Ishikawa (cell line): Measurements from ENCODE around the gene IP6K1.

ENCODE experiments used
- EP300 ChIP-seq: IDR thresholded peaks from 2 replicates; pipeline ENCODE4 v1.6.1; 2012; ENCODE audit warnings: borderline replicate concordance
- FOXM1 ChIP-seq: IDR thresholded peaks from 2 replicates; pipeline ENCODE4 v1.6.1; 2012; ENCODE audit warnings: low read depth, borderline replicate concordance
- MAX ChIP-seq: IDR thresholded peaks from 2 replicates; pipeline ENCODE4 v1.6.1; 2012
- RAD21 ChIP-seq: IDR thresholded peaks from 2 replicates; pipeline ENCODE4 v1.6.1; 2012; ENCODE audit warnings: low read depth
- REST ChIP-seq: IDR thresholded peaks from 2 replicates; pipeline ENCODE4 v1.6.1; 2012; ENCODE audit warnings: low read depth, mild to moderate bottlenecking
- TAF1 ChIP-seq: IDR thresholded peaks from 2 replicates; pipeline ENCODE4 v1.6.1; 2012; ENCODE audit warnings: low read depth, mild to moderate bottlenecking
- TCF12 ChIP-seq: IDR thresholded peaks from 2 replicates; pipeline ENCODE4 v1.6.1; 2012; ENCODE audit warnings: low read depth
- TEAD4 ChIP-seq: IDR thresholded peaks from 2 replicates; pipeline ENCODE4 v1.6.1; 2012
- USF1 ChIP-seq: IDR thresholded peaks from 2 replicates; pipeline ENCODE4 v1.6.1; 2012

GRCh38 chr3:49772703-49773102 is 13.6 kb downstream of the IP6K1 start:
- TF ChIP-seq REST, result no peak
- TF ChIP-seq RAD21, result no peak
- no peak for TF ChIP-seq TEAD4
- no peak for TF ChIP-seq MAX
- no peak for TF ChIP-seq TCF12
- no peak for TF ChIP-seq EP300
- no peak for TF ChIP-seq TAF1
- no peak for TF ChIP-seq USF1
- no peak for TF ChIP-seq FOXM1
